Stomach (tissue), 4 donors: Measurements from ENCODE around the gene SLC7A10.
A peak's percentile ranks its signal among the peaks of the same experiment; 100 is the strongest.

Source experiments
- EP300 ChIP-seq: sonication (generic); formaldehyde crosslinking; IDR thresholded peaks from one replicate; pipeline ENCODE4 v1.6.1; 2017; ENCODE audit warnings: antibody characterized with exemption
- POLR2A ChIP-seq, 4 donors: fragments of 450-650 bp; IDR thresholded peaks; one replicate each; pipeline ENCODE4 v1.6.1; 2016; ENCODE audit warnings: antibody characterized with exemption in 4 of 4, control low read depth in 2 of 4, mild to moderate bottlenecking in 1 of 4, moderate library complexity in 1 of 4
- POLR2AphosphoS5 ChIP-seq, 3 donors: sonication (generic); formaldehyde crosslinking; IDR thresholded peaks; one replicate each; pipeline ENCODE4 v1.6.1; 2016; ENCODE audit warnings: antibody characterized with exemption in 3 of 3
- TF ChIP-seq, protein P1 (sequence below), 7 experiments: fragments of 450-650 bp in 4 of 7; fragments of 200-600 bp in 3 of 7; sonication (generic) in 3 of 7; IDR thresholded peaks; one replicate each; pipeline ENCODE4 v1.5.1; 2016 to 2019; ENCODE audit warnings: antibody characterized with exemption in 7 of 7, control low read depth in 2 of 7, mild to moderate bottlenecking in 1 of 7

- TF ChIP-seq POLR2A (IDR thresholded peaks at IDR 0.05) (no peak), EP300 (no peak), POLR2AphosphoS5 (IDR thresholded peaks at IDR 0.05) (no peak)
- TF ChIP-seq, protein P1, sequence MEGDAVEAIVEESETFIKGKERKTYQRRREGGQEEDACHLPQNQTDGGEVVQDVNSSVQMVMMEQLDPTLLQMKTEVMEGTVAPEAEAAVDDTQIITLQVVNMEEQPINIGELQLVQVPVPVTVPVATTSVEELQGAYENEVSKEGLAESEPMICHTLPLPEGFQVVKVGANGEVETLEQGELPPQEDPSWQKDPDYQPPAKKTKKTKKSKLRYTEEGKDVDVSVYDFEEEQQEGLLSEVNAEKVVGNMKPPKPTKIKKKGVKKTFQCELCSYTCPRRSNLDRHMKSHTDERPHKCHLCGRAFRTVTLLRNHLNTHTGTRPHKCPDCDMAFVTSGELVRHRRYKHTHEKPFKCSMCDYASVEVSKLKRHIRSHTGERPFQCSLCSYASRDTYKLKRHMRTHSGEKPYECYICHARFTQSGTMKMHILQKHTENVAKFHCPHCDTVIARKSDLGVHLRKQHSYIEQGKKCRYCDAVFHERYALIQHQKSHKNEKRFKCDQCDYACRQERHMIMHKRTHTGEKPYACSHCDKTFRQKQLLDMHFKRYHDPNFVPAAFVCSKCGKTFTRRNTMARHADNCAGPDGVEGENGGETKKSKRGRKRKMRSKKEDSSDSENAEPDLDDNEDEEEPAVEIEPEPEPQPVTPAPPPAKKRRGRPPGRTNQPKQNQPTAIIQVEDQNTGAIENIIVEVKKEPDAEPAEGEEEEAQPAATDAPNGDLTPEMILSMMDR (IDR thresholded peaks at IDR 0.05), result peak in 2 of 7 experiments; percentile 15 to 37
Observed at GRCh38 chr19:33245948-33246708, 20.5 kb upstream of the SLC7A10 start.
